A549 (cell line): ENCODE results near the gene HNMT. TPM values are rescaled to one million over a fixed set of nuclear protein-coding genes. Genes with fewer than 3 reads are reported as not detected.

Experiments
- ATAC-seq, 2 experiments: fragments of 200-7000 bp in 1 of 2; fragments of >200 bp in 1 of 2; cut with Nextera tagmentation in 1 of 2; cut with Tn5 transposase in 1 of 2; 3 replicates each; pipeline versions ENCODE4 v1.8.0 to v1.9.1; 2018 to 2020; ENCODE audit warnings: mild to moderate bottlenecking in 1 of 2, moderate library complexity in 1 of 2
- CTCF ChIA-PET: fragments of 300-600 bp; sonication (Branson Sonifier 250); formaldehyde crosslinking; extraction: SDS; loops from one replicate; lab custom pipeline; 2021; ENCODE audit warnings: antibody characterized with exemption, inconsistent platforms; lab: Yijun Ruan, JAX
- POLR2A ChIA-PET: fragments of 350-600 bp; formaldehyde crosslinking; extraction: SDS; loops from one replicate; lab custom pipeline; 2021; ENCODE audit warnings: antibody characterized with exemption, inconsistent platforms; lab: Yijun Ruan, JAX
- DNase-seq, 2 experiments: peaks; one replicate each; pipeline versions ENCODE4 v3.0.0 to v3.0.0-alpha.2; 2011 to 2016; ENCODE audit warnings: low read depth in 1 of 2, low spot score in 1 of 2
- FAIRE-seq: peaks from 2 replicates; lab custom pipeline; 2011; peaks lifted over from hg19 to GRCh38; lab: Jason Lieb, UNC
- H3K27ac ChIP-seq, 2 experiments: fragments of >200 bp; sonication (Bioruptor Twin); formaldehyde crosslinking; 3 replicates each; pipeline ENCODE4 v1.5.1; 2016 to 2017
- H3K4me1 ChIP-seq: fragments of >200 bp; sonication (Bioruptor Twin); formaldehyde crosslinking; 3 replicates; pipeline ENCODE4 v1.6.1; 2016
- H3K4me2 ChIP-seq: fragments of >200 bp; sonication (Bioruptor Twin); formaldehyde crosslinking; 3 replicates; pipeline ENCODE4 v1.6.1; 2016
- H3K4me3 ChIP-seq: fragments of >200 bp; sonication (Bioruptor Twin); formaldehyde crosslinking; 3 replicates; pipeline ENCODE4 v1.5.1; 2016
- H3K9me3 ChIP-seq: fragments of >200 bp; sonication (Bioruptor Twin); formaldehyde crosslinking; 3 replicates; pipeline ENCODE4 v1.6.1; 2016
- CEBPB ChIP-seq, 2 experiments: fragments of >200 bp in 1 of 2; sonication (Bioruptor Twin) in 1 of 2; formaldehyde crosslinking in 1 of 2; IDR thresholded peaks; 2 replicates each; pipeline ENCODE4 v1.6.1; 2012 to 2016
- CHD2 ChIP-seq: fragments of 150-350 bp; IDR thresholded peaks from 2 replicates; pipeline ENCODE4 v1.6.1; 2014; ENCODE audit warnings: low read length; ENCODE audit not compliant: partially characterized antibody
- CHD4 ChIP-seq: fragments of 200-600 bp; sonication (generic); IDR thresholded peaks from 2 replicates; pipeline ENCODE4 v1.6.1; 2016; ENCODE audit warnings: antibody characterized with exemption, mild to moderate bottlenecking, borderline replicate concordance
- FOSL2 ChIP-seq, 2 experiments: fragments of 450-650 bp in 1 of 2; fragments of >200 bp in 1 of 2; sonication (Bioruptor Twin) in 1 of 2; formaldehyde crosslinking; IDR thresholded peaks; 2 replicates each; pipeline versions ENCODE4 v1.5.0 to v1.6.1; 2016 to 2020; ENCODE audit warnings: mild to moderate bottlenecking in 1 of 2, moderate library complexity in 1 of 2
- HOXB13 ChIP-seq: fragments of 250-450 bp; sonication (Bioruptor Pico); IDR thresholded peaks from 2 replicates; pipeline ENCODE4 v1.5.0; 2020; ENCODE audit warnings: low read depth, mild to moderate bottlenecking, moderate library complexity
- JUNB ChIP-seq: fragments of >200 bp; sonication (Bioruptor Twin); formaldehyde crosslinking; IDR thresholded peaks from 2 replicates; pipeline ENCODE4 v1.6.1; 2016
- KDM5A ChIP-seq: fragments of 200-600 bp; sonication (generic); IDR thresholded peaks from 2 replicates; pipeline ENCODE4 v1.6.1; 2016; ENCODE audit warnings: antibody characterized with exemption, mild to moderate bottlenecking
- MAFK ChIP-seq: fragments of 450-650 bp; IDR thresholded peaks from 2 replicates; pipeline ENCODE4 v1.6.1; 2014; ENCODE audit not compliant: partially characterized antibody
- MAZ ChIP-seq: fragments of 150-350 bp; IDR thresholded peaks from 2 replicates; pipeline ENCODE4 v1.6.1; 2014; ENCODE audit warnings: antibody characterized with exemption, low read depth, low read length, borderline replicate concordance
- NPAS2 ChIP-seq: fragments of 250-450 bp; sonication (Bioruptor Pico); IDR thresholded peaks from 2 replicates; pipeline ENCODE4 v1.8.0; 2022; ENCODE audit warnings: mild to moderate bottlenecking, moderate library complexity, borderline replicate concordance
- NR3C1 ChIP-seq: fragments of >200 bp; sonication (Bioruptor Twin); formaldehyde crosslinking; IDR thresholded peaks from 3 replicates; pipeline ENCODE4 v1.6.1; 2017
- PHF8 ChIP-seq: fragments of 200-600 bp; sonication (generic); IDR thresholded peaks from 2 replicates; pipeline ENCODE4 v1.6.1; 2016; ENCODE audit warnings: low read depth, mild to moderate bottlenecking, antibody characterized with exemption, moderate library complexity, borderline replicate concordance
- ZC3H11A ChIP-seq: fragments of 450-650 bp; IDR thresholded peaks from 2 replicates; pipeline ENCODE4 v1.6.1; 2014; ENCODE audit warnings: antibody characterized with exemption, mild to moderate bottlenecking
- WGBS: methylation state at CpG from one replicate; pipeline ENCODE4 v1.1.6; 2017; ENCODE audit errors: missing lambda C conversion rate; 5-methylcytosine and 5-hydroxymethylcytosine counted together
- polyA plus RNA-seq, 4 experiments: library from polyadenylated mRNA; depleted of rRNA in 3 of 4; stranded (reverse); fragments of >200 nt; fragmentation: RNase III in 1 of 4; extraction: RNeasy Plus Mini Kit Qiagen cat#74134 plus additional on column Dnase treatment in 1 of 4; gene quantifications; 2 replicates in 3 of 4; 3 replicates in 1 of 4; pipeline ENCODE4 v1.2.3, GENCODE V29; 2011 to 2017
- TF ChIP-seq, protein P1 (sequence below): fragments of 250-450 bp; sonication (Bioruptor Pico); IDR thresholded peaks from 2 replicates; pipeline ENCODE4 v1.5.0; 2021; ENCODE audit warnings: mild to moderate bottlenecking, moderate library complexity, borderline replicate concordance
- TF ChIP-seq, protein P2 (sequence below): fragments of 200-600 bp; sonication (generic); IDR thresholded peaks from 2 replicates; pipeline ENCODE4 v1.6.1; 2016; ENCODE audit warnings: antibody characterized with exemption, mild to moderate bottlenecking, moderate library complexity
- TF ChIP-seq, protein P3 (sequence below): fragments of >200 bp; sonication (Bioruptor Twin); formaldehyde crosslinking; IDR thresholded peaks from 3 replicates; pipeline ENCODE4 v1.6.1; 2016
- TF ChIP-seq, protein P4 (sequence below): IDR thresholded peaks from 2 replicates; pipeline ENCODE4 v1.6.1; 2012

HNMT gene
- polyA plus RNA-seq, 2 of the 4 experiments (the other 2 are of a cell fraction) = 1.5 to 5.5 TPM

DNA sequence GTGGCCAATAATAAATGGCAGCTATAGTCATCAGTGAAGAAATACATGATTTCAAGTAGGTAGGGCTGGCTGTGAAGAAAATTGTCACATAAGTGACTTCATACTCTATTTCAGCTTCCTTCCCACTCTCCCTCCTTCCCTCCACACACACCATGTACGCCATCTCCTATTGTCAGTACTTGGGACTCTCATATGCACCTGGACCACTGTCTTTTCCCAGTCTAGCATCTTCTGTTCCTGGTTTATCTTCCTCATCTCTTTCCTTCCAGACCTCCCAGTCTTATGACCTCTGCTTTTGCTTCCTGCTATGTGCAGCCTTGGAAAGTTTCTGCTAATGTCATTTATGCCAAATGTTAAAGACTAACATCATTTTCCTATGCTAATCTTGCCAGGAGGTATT is 35.0 kb downstream of the HNMT start:
- ChIA-PET POLR2A (no interaction called here), CTCF (no interaction called here)
- Histone ChIP-seq H3K9me3 (0 out of 3 replicates have a peak, but pooled peaks cover 3% of the 10 kb centered on the region), H3K27ac (no peak overlapping the region), H3K4me1 (no peaks in the 10 kb centered on the region), H3K4me2 (no peak overlapping the region), H3K4me3 (no peak overlapping the region)
- FAIRE-seq = no peak
- TF ChIP-seq NR3C1 (no peak), MAZ (no peak), CEBPB (IDR thresholded peaks at IDR 0.05) (no peak), MAFK (no peak), ZC3H11A (no peak), PHF8 (no peak), JUNB (no peak), FOSL2 (IDR thresholded peaks at IDR 0.05) (no peak), FOSL2 (CRISPR knock-in tag; IDR thresholded peaks at IDR 0.05) (no peak), HOXB13 (CRISPR knock-in tag) (no peak), CHD2 (no peak), KDM5A (no peak), NPAS2 (CRISPR knock-in tag) (no peak), CHD4 (no peak)
- TF ChIP-seq, protein P1, sequence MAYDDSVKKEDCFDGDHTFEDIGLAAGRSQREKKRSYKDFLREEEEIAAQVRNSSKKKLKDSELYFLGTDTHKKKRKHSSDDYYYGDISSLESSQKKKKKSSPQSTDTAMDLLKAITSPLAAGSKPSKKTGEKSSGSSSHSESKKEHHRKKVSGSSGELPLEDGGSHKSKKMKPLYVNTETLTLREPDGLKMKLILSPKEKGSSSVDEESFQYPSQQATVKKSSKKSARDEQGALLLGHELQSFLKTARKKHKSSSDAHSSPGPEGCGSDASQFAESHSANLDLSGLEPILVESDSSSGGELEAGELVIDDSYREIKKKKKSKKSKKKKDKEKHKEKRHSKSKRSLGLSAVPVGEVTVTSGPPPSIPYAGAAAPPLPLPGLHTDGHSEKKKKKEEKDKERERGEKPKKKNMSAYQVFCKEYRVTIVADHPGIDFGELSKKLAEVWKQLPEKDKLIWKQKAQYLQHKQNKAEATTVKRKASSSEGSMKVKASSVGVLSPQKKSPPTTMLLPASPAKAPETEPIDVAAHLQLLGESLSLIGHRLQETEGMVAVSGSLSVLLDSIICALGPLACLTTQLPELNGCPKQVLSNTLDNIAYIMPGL = no peak
- TF ChIP-seq, protein P2, sequence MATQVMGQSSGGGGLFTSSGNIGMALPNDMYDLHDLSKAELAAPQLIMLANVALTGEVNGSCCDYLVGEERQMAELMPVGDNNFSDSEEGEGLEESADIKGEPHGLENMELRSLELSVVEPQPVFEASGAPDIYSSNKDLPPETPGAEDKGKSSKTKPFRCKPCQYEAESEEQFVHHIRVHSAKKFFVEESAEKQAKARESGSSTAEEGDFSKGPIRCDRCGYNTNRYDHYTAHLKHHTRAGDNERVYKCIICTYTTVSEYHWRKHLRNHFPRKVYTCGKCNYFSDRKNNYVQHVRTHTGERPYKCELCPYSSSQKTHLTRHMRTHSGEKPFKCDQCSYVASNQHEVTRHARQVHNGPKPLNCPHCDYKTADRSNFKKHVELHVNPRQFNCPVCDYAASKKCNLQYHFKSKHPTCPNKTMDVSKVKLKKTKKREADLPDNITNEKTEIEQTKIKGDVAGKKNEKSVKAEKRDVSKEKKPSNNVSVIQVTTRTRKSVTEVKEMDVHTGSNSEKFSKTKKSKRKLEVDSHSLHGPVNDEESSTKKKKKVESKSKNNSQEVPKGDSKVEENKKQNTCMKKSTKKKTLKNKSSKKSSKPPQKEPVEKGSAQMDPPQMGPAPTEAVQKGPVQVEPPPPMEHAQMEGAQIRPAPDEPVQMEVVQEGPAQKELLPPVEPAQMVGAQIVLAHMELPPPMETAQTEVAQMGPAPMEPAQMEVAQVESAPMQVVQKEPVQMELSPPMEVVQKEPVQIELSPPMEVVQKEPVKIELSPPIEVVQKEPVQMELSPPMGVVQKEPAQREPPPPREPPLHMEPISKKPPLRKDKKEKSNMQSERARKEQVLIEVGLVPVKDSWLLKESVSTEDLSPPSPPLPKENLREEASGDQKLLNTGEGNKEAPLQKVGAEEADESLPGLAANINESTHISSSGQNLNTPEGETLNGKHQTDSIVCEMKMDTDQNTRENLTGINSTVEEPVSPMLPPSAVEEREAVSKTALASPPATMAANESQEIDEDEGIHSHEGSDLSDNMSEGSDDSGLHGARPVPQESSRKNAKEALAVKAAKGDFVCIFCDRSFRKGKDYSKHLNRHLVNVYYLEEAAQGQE = no peak
- TF ChIP-seq, protein P3, sequence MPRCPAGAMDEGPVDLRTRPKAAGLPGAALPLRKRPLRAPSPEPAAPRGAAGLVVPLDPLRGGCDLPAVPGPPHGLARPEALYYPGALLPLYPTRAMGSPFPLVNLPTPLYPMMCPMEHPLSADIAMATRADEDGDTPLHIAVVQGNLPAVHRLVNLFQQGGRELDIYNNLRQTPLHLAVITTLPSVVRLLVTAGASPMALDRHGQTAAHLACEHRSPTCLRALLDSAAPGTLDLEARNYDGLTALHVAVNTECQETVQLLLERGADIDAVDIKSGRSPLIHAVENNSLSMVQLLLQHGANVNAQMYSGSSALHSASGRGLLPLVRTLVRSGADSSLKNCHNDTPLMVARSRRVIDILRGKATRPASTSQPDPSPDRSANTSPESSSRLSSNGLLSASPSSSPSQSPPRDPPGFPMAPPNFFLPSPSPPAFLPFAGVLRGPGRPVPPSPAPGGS = no peak
- TF ChIP-seq, protein P4, sequence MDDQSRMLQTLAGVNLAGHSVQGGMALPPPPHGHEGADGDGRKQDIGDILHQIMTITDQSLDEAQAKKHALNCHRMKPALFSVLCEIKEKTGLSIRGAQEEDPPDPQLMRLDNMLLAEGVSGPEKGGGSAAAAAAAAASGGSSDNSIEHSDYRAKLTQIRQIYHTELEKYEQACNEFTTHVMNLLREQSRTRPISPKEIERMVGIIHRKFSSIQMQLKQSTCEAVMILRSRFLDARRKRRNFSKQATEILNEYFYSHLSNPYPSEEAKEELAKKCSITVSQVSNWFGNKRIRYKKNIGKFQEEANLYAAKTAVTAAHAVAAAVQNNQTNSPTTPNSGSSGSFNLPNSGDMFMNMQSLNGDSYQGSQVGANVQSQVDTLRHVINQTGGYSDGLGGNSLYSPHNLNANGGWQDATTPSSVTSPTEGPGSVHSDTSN = no peak
- WGBS = 56% methylated on average over 1 of the region's 1 CpG
- no peak for DNase-seq
- no peak for ATAC-seq

DNA sequence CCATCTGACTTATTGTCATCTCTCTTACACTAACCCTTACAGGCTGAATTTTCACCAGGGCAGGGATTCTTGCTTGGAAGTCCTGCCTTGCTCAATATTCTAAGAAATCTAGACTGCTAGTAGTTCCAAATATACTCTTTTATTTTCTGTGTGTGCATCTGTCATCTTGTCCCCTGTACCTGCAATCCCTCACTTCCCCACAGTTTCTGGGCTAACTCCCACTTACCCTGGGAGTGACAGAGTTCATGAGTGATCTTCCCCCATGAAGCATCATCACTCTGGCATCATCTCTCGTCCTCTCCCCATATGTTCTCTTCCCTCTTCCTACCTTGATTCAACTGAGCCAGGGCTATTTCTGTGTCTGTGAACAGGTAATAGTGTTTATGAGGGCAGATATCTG is 35.7 kb downstream of the HNMT start:
- no peak for ATAC-seq
- Histone ChIP-seq H3K27ac (no peak overlapping the region), H3K4me2 (no peak overlapping the region), H3K9me3 (no peaks in the 10 kb centered on the region), H3K4me1 (no peaks in the 10 kb centered on the region), H3K4me3 (no peak overlapping the region)
- WGBS = 44% methylated on average over 1 of the region's 1 CpG
- FAIRE-seq = no peak
- CTCF ChIA-PET = no interaction called here
- no peak for TF ChIP-seq CEBPB (IDR thresholded peaks at IDR 0.05)
- DNase-seq = no peak
- POLR2A ChIA-PET = no interaction called here
